HEK293T (cell line): Measurements from ENCODE around the gene CDK5.
"Not testable (repeated sequence)": the region's sequence is repeated elsewhere in the genome, so short reads cannot be mapped to it uniquely, and the experiment has no call there.

ENCODE experiments used
- CTCF ChIA-PET: fragments of 350-600 bp; formaldehyde crosslinking; extraction: SDS; loops from one replicate; lab custom pipeline; 2021; ENCODE audit warnings: antibody characterized with exemption, inconsistent platforms; lab: Yijun Ruan, JAX
- POLR2A ChIA-PET: fragments of 350-600 bp; formaldehyde crosslinking; extraction: SDS; loops from one replicate; lab custom pipeline; 2020; ENCODE audit warnings: antibody characterized with exemption, inconsistent platforms; lab: Yijun Ruan, JAX
- DNase-seq: peaks from one replicate; pipeline ENCODE4 v3.0.0; 2012; ENCODE audit warnings: mixed read lengths; ENCODE audit errors: extremely low spot score
- ARNT ChIP-seq: fragments of 450-650 bp; IDR thresholded peaks from 2 replicates; pipeline ENCODE4 v1.6.1; 2017; ENCODE audit warnings: mild to moderate bottlenecking
- BHLHE40 ChIP-seq: fragments of 450-650 bp; IDR thresholded peaks from 2 replicates; pipeline ENCODE4 v1.6.1; 2016; ENCODE audit warnings: mild to moderate bottlenecking, moderate library complexity, borderline replicate concordance
- CTBP1 ChIP-seq: fragments of 450-650 bp; IDR thresholded peaks from 2 replicates; pipeline ENCODE4 v1.6.1; 2016; ENCODE audit warnings: borderline replicate concordance
- ELF4 ChIP-seq: fragments of 450-650 bp; IDR thresholded peaks from 2 replicates; pipeline ENCODE4 v1.6.1; 2017; ENCODE audit warnings: antibody characterized with exemption
- FOXA1 ChIP-seq: fragments of 450-650 bp; IDR thresholded peaks from 2 replicates; pipeline ENCODE4 v1.6.1; 2016; ENCODE audit warnings: mild to moderate bottlenecking
- FOXK2 ChIP-seq: fragments of 450-650 bp; IDR thresholded peaks from 2 replicates; pipeline ENCODE4 v1.6.1; 2016; ENCODE audit warnings: mild to moderate bottlenecking
- FOXM1 ChIP-seq: fragments of 450-650 bp; IDR thresholded peaks from 2 replicates; pipeline ENCODE4 v1.6.1; 2017; ENCODE audit warnings: mild to moderate bottlenecking, borderline replicate concordance
- HDGF ChIP-seq: fragments of 450-650 bp; IDR thresholded peaks from 2 replicates; pipeline ENCODE4 v1.6.1; 2017; ENCODE audit warnings: antibody characterized with exemption, borderline replicate concordance
- L3MBTL2 ChIP-seq: fragments of 450-650 bp; conservative IDR thresholded peaks from 2 replicates; pipeline ENCODE4 v1.6.1; 2016; ENCODE audit warnings: mild to moderate bottlenecking
- LEF1 ChIP-seq: fragments of 450-650 bp; IDR thresholded peaks from 2 replicates; pipeline ENCODE4 v1.6.1; 2017; ENCODE audit warnings: mild to moderate bottlenecking, borderline replicate concordance
- NFRKB ChIP-seq: fragments of 450-650 bp; IDR thresholded peaks from 2 replicates; pipeline ENCODE4 v1.6.1; 2016; ENCODE audit warnings: mild to moderate bottlenecking, moderate library complexity
- SP1 ChIP-seq: fragments of 450-650 bp; IDR thresholded peaks from 2 replicates; pipeline ENCODE4 v1.6.1; 2017
- SUZ12 ChIP-seq: fragments of 450-650 bp; IDR thresholded peaks from 2 replicates; pipeline ENCODE4 v1.6.1; 2016; ENCODE audit warnings: mild to moderate bottlenecking
- TARDBP ChIP-seq: fragments of 450-650 bp; IDR thresholded peaks from 2 replicates; pipeline ENCODE4 v1.6.1; 2016
- ZNF384 ChIP-seq: fragments of 450-650 bp; IDR thresholded peaks from 2 replicates; pipeline ENCODE4 v1.6.1; 2016
- TF ChIP-seq, protein P1 (sequence below): fragments of 450-650 bp; IDR thresholded peaks from 2 replicates; pipeline ENCODE4 v1.6.1; 2016

The CDK5 gene

DNA sequence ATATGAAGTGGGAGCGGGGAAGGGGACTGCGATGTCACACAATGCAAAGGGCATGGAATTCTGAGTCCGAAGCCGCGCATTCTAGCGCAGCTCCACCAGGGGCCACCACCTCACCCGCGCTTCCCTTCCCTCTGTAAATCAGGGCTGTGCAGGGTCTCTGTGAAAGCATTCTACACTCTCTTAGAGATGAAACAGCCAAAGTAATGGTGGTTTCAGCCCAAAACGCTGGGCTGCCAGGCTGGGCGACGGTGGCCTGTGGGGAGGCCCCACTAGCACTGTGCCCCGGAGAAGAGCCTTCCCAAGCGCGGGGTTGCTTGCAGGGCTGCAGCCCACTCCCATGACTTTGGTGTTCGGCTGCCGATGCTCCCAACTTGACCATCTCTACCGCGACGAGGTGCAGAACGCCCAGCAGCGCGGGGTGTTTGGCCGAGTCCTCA lies 44.8 kb downstream of the CDK5 start:
- no peak for TF ChIP-seq LEF1
- DNase-seq, result peak; percentile 85
- ChIA-PET CTCF (interaction anchor here (0.7 to 1.3 kb wide), 4 partner anchors 9 to 115 kb away, joined by 3 to 9 read pairs (median 4); no protein-coding TSS in a partner anchor), POLR2A (interaction anchor here (1.9 kb wide), 1 partner anchor 15 kb away, joined by 9 read pairs; the partner anchor contains the start of gene ABCB8)

DNA sequence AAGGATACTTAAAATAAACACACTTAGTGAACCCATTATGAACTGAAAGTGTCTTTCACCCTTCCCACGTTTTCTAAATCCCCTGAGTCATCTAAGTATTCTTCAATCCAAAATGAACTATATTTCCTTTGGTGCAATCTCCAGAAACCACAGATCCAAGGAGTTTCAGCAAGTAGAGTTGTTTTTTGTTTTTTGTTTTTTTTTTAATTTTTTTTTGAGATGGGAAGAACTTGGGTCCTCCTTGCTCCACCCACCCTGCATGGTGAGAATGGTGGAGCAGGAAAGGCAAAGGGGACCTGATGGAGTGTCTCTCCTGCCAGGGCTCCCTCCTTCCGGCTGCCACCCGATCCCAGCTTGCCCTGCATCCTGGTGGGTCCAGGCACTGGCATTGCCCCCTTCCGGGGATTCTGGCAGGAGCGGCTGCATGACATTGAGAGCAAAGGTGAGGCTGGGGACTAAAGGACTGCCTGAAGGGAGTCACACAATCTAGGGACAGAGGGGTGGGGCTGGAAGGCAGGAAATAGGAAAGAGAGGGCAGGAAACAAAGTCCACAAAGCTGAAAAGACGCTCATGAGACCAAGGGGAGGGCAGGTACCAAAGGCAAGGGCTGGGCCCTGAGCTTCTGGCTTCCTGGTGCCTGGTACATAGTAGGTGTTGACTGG lies 45.5 kb downstream of the CDK5 start:
- no peak for DNase-seq
- CTCF ChIA-PET, result interaction anchor here (0.7 to 1.3 kb wide), 5 partner anchors 8 to 114 kb away, joined by 3 to 9 read pairs (median 4); no protein-coding TSS in a partner anchor
- no peak for TF ChIP-seq FOXK2
- POLR2A ChIA-PET, result interaction anchor here (1.9 kb wide), 1 partner anchor 16 kb away, joined by 9 read pairs; the partner anchor contains the start of gene ABCB8

DNA sequence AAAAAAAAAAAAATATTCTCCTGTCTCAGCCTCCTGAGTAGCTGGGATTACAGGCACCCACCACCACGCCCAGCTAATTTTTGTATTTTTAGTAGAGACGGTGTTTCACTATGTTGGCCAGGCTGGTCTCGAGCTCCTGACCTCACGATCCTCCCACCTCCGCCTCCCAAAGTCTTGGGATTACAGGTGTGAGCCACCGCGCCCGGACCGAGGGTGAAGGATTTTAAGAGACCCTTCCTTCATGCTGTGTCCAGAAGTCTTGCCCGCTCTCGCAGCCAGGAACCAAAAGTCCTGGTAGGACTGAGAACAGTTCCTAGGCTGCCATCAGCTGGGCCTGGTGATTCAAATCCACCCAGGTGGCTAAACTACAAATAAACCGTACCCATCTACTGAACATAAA lies 46.1 kb downstream of the CDK5 start:
- DNase-seq, result not testable (repeated sequence)
- ChIA-PET CTCF (interaction anchor here (0.5 to 2.0 kb wide), 8 partner anchors 8 to 113 kb away, joined by 3 to 5 read pairs (median 3); no protein-coding TSS in a partner anchor), POLR2A (interaction anchor here (1.9 kb wide), 1 partner anchor 17 kb away, joined by 9 read pairs; the partner anchor contains the start of gene ABCB8)

GRCh38 chr7:151011097-151011409 lies 46.6 kb downstream of the CDK5 start:
- ChIA-PET POLR2A (no interaction called here), CTCF (interaction anchor here (0.5 to 6.7 kb wide), 10 partner anchors 7 to 161 kb away, joined by 3 to 40 read pairs (median 4); no protein-coding TSS in a partner anchor)
- DNase-seq, result no peak
- no peak for TF ChIP-seq FOXK2
- no peak for TF ChIP-seq ARNT
- TF ChIP-seq ZNF384, result no peak
- TF ChIP-seq FOXM1, result no peak
- TF ChIP-seq TARDBP, result no peak
- TF ChIP-seq ELF4, result no peak
- no peak for TF ChIP-seq CTBP1
- TF ChIP-seq, protein P1, sequence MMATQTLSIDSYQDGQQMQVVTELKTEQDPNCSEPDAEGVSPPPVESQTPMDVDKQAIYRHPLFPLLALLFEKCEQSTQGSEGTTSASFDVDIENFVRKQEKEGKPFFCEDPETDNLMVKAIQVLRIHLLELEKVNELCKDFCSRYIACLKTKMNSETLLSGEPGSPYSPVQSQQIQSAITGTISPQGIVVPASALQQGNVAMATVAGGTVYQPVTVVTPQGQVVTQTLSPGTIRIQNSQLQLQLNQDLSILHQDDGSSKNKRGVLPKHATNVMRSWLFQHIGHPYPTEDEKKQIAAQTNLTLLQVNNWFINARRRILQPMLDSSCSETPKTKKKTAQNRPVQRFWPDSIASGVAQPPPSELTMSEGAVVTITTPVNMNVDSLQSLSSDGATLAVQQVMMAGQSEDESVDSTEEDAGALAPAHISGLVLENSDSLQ, result no peak
- no peak for TF ChIP-seq L3MBTL2
- TF ChIP-seq FOXA1, result no peak
- no peak for TF ChIP-seq HDGF
- no peak for TF ChIP-seq NFRKB
- no peak for TF ChIP-seq LEF1

DNA sequence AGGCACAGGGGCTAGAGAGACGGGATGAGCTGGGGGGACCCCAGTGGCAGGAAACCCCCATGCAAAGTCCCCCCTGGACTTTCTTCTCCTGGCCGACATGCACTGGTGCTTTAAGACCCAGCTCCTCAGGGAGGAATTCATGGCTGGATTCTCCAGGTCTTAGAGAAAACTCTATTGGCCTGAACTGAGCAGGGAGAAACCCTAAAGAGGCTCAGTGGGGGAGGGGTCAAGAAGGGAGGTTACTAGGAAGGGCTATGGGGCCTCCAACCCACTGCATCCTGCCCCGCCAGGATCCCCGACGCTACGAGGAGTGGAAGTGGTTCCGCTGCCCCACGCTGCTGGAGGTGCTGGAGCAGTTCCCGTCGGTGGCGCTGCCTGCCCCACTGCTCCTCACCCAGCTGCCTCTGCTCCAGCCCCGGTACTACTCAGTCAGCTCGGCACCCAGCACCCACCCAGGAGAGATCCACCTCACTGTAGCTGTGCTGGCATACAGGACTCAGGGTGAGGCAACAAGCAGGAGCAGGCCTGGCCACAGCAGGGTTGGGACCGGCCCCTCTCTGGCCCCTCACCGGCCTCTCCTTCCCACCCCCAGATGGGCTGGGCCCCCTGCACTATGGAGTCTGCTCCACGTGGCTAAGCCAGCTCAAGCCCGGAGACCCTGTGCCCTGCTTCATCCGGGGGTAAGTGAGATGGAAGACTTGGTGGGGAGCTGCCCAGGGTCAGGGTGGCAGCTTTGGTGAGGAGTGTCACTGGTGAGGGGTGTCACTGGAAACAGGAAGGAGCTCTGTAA lies 47.2 kb downstream of the CDK5 start:
- CTCF ChIA-PET, result interaction anchor here (0.6 to 6.7 kb wide), 9 partner anchors 8 to 162 kb away, joined by 3 to 40 read pairs (median 4); no protein-coding TSS in a partner anchor
- POLR2A ChIA-PET, result interaction anchor here (0.6 to 2.0 kb wide), 4 partner anchors 9 to 1864 kb away, joined by 3 to 10 read pairs (median 3); partner anchors contain the start of genes ABCB8 and FASTK
- TF ChIP-seq, protein P1, result no peak
- TF ChIP-seq ZNF384 (no peak), SUZ12 (no peak), FOXK2 (no peak), LEF1 (no peak)
- DNase-seq, result no peak

DNA sequence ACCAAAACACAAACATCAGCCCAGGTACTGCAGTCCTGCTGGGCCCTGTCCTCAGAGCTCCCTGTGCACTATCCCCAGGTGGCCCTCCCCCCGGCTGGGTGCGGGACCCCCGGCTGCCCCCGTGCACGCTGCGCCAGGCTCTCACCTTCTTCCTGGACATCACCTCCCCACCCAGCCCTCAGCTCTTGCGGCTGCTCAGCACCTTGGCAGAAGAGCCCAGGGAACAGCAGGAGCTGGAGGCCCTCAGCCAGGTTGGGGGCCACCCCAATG lies 47.7 kb downstream of the CDK5 start:
- TF ChIP-seq CTBP1, result no peak
- DNase-seq, result no peak
- POLR2A ChIA-PET, result interaction anchor here (0.6 to 2.0 kb wide), 4 partner anchors 9 to 1863 kb away, joined by 3 to 10 read pairs (median 3); partner anchors contain the start of genes ABCB8 and FASTK
- CTCF ChIA-PET, result interaction anchor here (1.1 to 6.7 kb wide), 5 partner anchors 8 to 162 kb away, joined by 3 to 40 read pairs (median 4); no protein-coding TSS in a partner anchor

GRCh38 chr7:151009327-151010036 lies 48.2 kb downstream of the CDK5 start:
- POLR2A ChIA-PET, result interaction anchor here (0.8 to 2.0 kb wide), 3 partner anchors 10 to 71 kb away, joined by 3 to 10 read pairs (median 3); partner anchors contain the start of genes ABCB8 and FASTK
- CTCF ChIA-PET, result interaction anchor here (1.0 to 6.7 kb wide), 6 partner anchors 9 to 163 kb away, joined by 3 to 40 read pairs (median 3); no protein-coding TSS in a partner anchor
- no peak for DNase-seq
- TF ChIP-seq FOXA1, result no peak
- TF ChIP-seq, protein P1, result no peak
- TF ChIP-seq CTBP1, result no peak
- no peak for TF ChIP-seq L3MBTL2
- no peak for TF ChIP-seq SUZ12
- no peak for TF ChIP-seq ELF4
- TF ChIP-seq LEF1, result no peak
- TF ChIP-seq ZNF384, result no peak
- TF ChIP-seq FOXM1, result no peak
- no peak for TF ChIP-seq NFRKB
- no peak for TF ChIP-seq BHLHE40
- TF ChIP-seq HDGF, result no peak
- no peak for TF ChIP-seq ARNT
- TF ChIP-seq FOXK2, result no peak
- no peak for TF ChIP-seq TARDBP
- no peak for TF ChIP-seq SP1
